HepG2 (cell line): ENCODE measurements around the gene TOB2. TPM values are rescaled to one million over a fixed set of nuclear protein-coding genes. Genes with fewer than 3 reads are reported as not detected.

Experiments
- AKAP8 ChIP-seq: sonication (generic); formaldehyde crosslinking; IDR thresholded peaks from 2 replicates; pipeline ENCODE4 v1.5.1; 2020; ENCODE audit warnings: mild to moderate bottlenecking, missing genetic modification reagents
- CCAR2 ChIP-seq: fragments of 200-400 bp; formaldehyde crosslinking; optimal IDR thresholded peaks from 2 replicates; pipeline ENCODE3; 2018; ENCODE audit warnings: low read depth, mild to moderate bottlenecking, low read length, moderate library complexity
- CCDC6 ChIP-seq: sonication (generic); formaldehyde crosslinking; IDR thresholded peaks from 2 replicates; pipeline ENCODE4 v1.8.1; 2022; ENCODE audit warnings: mild to moderate bottlenecking, missing genetic modification reagents, moderate library complexity
- CHD2 ChIP-seq: IDR thresholded peaks from 2 replicates; pipeline ENCODE4 v1.6.1; 2011; ENCODE audit warnings: low read depth, low read length, improper control_type of control experiment
- GPN1 ChIP-seq: sonication (generic); formaldehyde crosslinking; IDR thresholded peaks from 2 replicates; pipeline ENCODE4 v1.5.1; 2020; ENCODE audit warnings: missing genetic modification reagents, borderline replicate concordance
- HDAC1 ChIP-seq: sonication (generic); formaldehyde crosslinking; IDR thresholded peaks from 2 replicates; pipeline ENCODE4 v1.5.1; 2020; ENCODE audit warnings: mild to moderate bottlenecking, missing genetic modification reagents
- KLF9 ChIP-seq: IDR thresholded peaks from 2 replicates; pipeline ENCODE4 v1.6.1; 2016; ENCODE audit warnings: low read depth
- MIER3 ChIP-seq: IDR thresholded peaks from 2 replicates; pipeline ENCODE4 v1.6.1; 2016; ENCODE audit warnings: missing compliant biosample characterization, borderline replicate concordance
- MTF2 ChIP-seq: sonication (generic); formaldehyde crosslinking; IDR thresholded peaks from 2 replicates; pipeline ENCODE4 v1.5.0; 2020; ENCODE audit warnings: missing genetic modification reagents, borderline replicate concordance
- NAIF1 ChIP-seq: sonication (generic); formaldehyde crosslinking; IDR thresholded peaks from 2 replicates; pipeline ENCODE4 v1.5.0; 2020; ENCODE audit warnings: mild to moderate bottlenecking, missing genetic modification reagents, borderline replicate concordance
- NFIB ChIP-seq: sonication (generic); formaldehyde crosslinking; IDR thresholded peaks from 2 replicates; pipeline ENCODE4 v1.9.0; 2021; ENCODE audit warnings: missing genetic modification reagents, mild to moderate bottlenecking, borderline replicate concordance
- NONO ChIP-seq, 2 experiments: fragments of 450-650 bp in 1 of 2; sonication (generic) in 1 of 2; formaldehyde crosslinking in 1 of 2; IDR thresholded peaks in 1 of 2; conservative IDR thresholded peaks in 1 of 2; 2 replicates each; pipeline versions ENCODE4 v1.6.1 to v1.8.0; 2017 to 2022; ENCODE audit warnings: mild to moderate bottlenecking in 1 of 2, missing genetic modification reagents in 1 of 2, moderate library complexity in 1 of 2
- PTBP1 ChIP-seq: fragments of 200-400 bp; formaldehyde crosslinking; IDR thresholded peaks from 2 replicates; pipeline ENCODE4 v1.6.1; 2018; ENCODE audit warnings: low read length, low read depth; ENCODE audit not compliant: poor library complexity, severe bottlenecking
- SMAD3 ChIP-seq: sonication (generic); formaldehyde crosslinking; IDR thresholded peaks from 2 replicates; pipeline ENCODE4 v1.4.0; 2020; ENCODE audit warnings: missing genetic modification reagents
- SNAPC2 ChIP-seq: sonication (generic); formaldehyde crosslinking; IDR thresholded peaks from 2 replicates; pipeline ENCODE4 v1.8.1; 2022; ENCODE audit warnings: mild to moderate bottlenecking, missing genetic modification reagents
- SP1 ChIP-seq, 2 experiments: fragments of 450-650 bp in 1 of 2; sonication (generic) in 1 of 2; formaldehyde crosslinking in 1 of 2; IDR thresholded peaks; 2 replicates each; pipeline versions ENCODE4 v1.4.0 to v1.6.1; 2016 to 2020; ENCODE audit warnings: missing genetic modification reagents in 1 of 2
- SRSF1 ChIP-seq: fragments of 200-400 bp; formaldehyde crosslinking; optimal IDR thresholded peaks from 2 replicates; pipeline ENCODE3; 2017; ENCODE audit warnings: mild to moderate bottlenecking, low read depth, low read length, moderate library complexity
- SYNCRIP ChIP-seq: fragments of 200-400 bp; formaldehyde crosslinking; IDR thresholded peaks from 2 replicates; pipeline ENCODE4 v1.6.1; 2018; ENCODE audit warnings: mild to moderate bottlenecking, low read depth, low read length; ENCODE audit not compliant: insufficient read depth
- TSC22D2 ChIP-seq: sonication (generic); formaldehyde crosslinking; IDR thresholded peaks from 2 replicates; pipeline ENCODE4 v1.5.1; 2020; ENCODE audit warnings: missing genetic modification reagents, mild to moderate bottlenecking, borderline replicate concordance
- ZBTB21 ChIP-seq: sonication (generic); formaldehyde crosslinking; IDR thresholded peaks from 2 replicates; pipeline ENCODE4 v1.4.0; 2020; ENCODE audit warnings: missing genetic modification reagents
- ZNF230 ChIP-seq: sonication (generic); formaldehyde crosslinking; IDR thresholded peaks from 2 replicates; pipeline ENCODE4 v1.4.0; 2020; ENCODE audit warnings: mild to moderate bottlenecking, missing genetic modification reagents
- ZNF337 ChIP-seq: sonication (generic); formaldehyde crosslinking; IDR thresholded peaks from 2 replicates; pipeline ENCODE4 v1.5.1; 2020; ENCODE audit warnings: missing genetic modification reagents, low read depth, mild to moderate bottlenecking, borderline replicate concordance
- ZNF616 ChIP-seq: sonication (generic); formaldehyde crosslinking; IDR thresholded peaks from 2 replicates; pipeline ENCODE4 v1.5.0; 2020; ENCODE audit warnings: low read depth, mild to moderate bottlenecking, missing genetic modification reagents
- polyA plus RNA-seq, 8 experiments: library from polyadenylated mRNA; depleted of rRNA in 3 of 8; stranded (reverse) in 7 of 8; unstranded in 1 of 8; fragments of >200 nt; fragmentation: Illumina TruSeq in 4 of 8; extraction: Trizol in 4 of 8; gene quantifications; 2 replicates each; pipeline versions ENCODE4 v1.2.1 to v1.2.3, GENCODE V29; 2011 to 2016; ENCODE audit warnings: low read depth in 4 of 8, missing spikeins in 1 of 8, mixed read lengths in 1 of 8; ENCODE audit not compliant: insufficient read depth in 1 of 8
- total RNA-seq, 5 experiments: library from RNA; depleted of rRNA; stranded (reverse); fragments of >200 nt; fragmentation: Illumina TruSeq; extraction: Trizol; gene quantifications; 2 replicates each; pipeline ENCODE4 v1.2.3, GENCODE V29; 2016; ENCODE audit warnings: low read depth in 1 of 5
- TF ChIP-seq, protein P1 (sequence below): sonication (generic); formaldehyde crosslinking; IDR thresholded peaks from 2 replicates; pipeline ENCODE4 v1.8.0; 2022; ENCODE audit warnings: mild to moderate bottlenecking, missing genetic modification reagents, moderate library complexity
- TF ChIP-seq, protein P2 (sequence below): IDR thresholded peaks from 2 replicates; pipeline ENCODE4 v1.6.1; 2016; ENCODE audit warnings: mild to moderate bottlenecking, missing biosample characterization, missing genetic modification reagents
- TF ChIP-seq, protein P3 (sequence below): sonication (generic); formaldehyde crosslinking; IDR thresholded peaks from 2 replicates; pipeline ENCODE4 v1.5.0; 2020; ENCODE audit warnings: missing genetic modification reagents
- TF ChIP-seq, protein P4 (sequence below): sonication (generic); formaldehyde crosslinking; IDR thresholded peaks from 2 replicates; pipeline ENCODE4 v1.5.1; 2020; ENCODE audit warnings: missing genetic modification reagents, mild to moderate bottlenecking, borderline replicate concordance
- TF ChIP-seq, protein P5 (sequence below): IDR thresholded peaks from 2 replicates; pipeline ENCODE4 v1.6.1; 2016; ENCODE audit warnings: low read depth, borderline replicate concordance

The TOB2 gene
- total and polyA plus RNA-seq, 2 of the 13 experiments (the other 11 are each of a cell fraction or from before 2014, with no cell fraction given): 12.2 to 13.7 TPM

DNA sequence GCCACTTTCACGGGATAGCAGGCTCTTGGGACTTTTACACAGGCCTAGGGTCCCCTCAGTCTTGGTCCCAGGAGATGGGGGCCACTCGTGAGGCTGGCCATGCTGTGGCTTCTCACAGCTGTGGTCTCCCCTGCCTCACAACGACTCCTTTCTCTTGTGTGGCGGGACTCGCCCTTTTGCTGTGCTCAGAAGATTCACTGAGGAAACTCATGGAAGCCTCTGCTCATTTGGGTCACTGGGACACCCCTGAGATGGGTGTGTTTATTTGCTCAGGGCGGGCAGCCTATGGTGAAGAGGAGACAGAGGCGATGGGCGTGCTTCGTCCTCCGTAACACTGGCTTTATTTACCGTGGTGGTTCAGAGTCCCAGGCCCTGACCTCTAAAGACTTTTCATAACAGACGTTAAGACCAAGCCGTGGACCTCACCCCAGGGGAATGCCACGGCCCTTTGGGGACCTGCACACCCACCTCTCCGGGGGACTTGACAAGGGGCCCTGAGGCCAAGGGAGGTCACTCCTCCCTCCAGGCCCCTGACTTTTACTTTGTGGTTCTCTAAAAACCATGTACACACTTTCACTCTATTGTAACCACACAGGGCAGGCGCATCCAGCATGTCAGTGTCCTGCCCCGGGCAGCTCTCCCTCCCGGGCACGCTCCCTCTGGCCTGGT lies 49.3 kb downstream of the TOB2 start (continued):
- TF ChIP-seq, protein P1, sequence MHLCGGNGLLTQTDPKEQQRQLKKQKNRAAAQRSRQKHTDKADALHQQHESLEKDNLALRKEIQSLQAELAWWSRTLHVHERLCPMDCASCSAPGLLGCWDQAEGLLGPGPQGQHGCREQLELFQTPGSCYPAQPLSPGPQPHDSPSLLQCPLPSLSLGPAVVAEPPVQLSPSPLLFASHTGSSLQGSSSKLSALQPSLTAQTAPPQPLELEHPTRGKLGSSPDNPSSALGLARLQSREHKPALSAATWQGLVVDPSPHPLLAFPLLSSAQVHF (CRISPR knock-in tag): no peak
- TF ChIP-seq CHD2 (no peak), GPN1 (CRISPR knock-in tag) (no peak), NFIB (CRISPR knock-in tag) (no peak), ZNF230 (0 out of 2 replicates have a peak, but pooled peaks have one; percentile 68), HDAC1 (CRISPR knock-in tag) (no peak; the same call in none of the 2 replicates), CCDC6 (CRISPR knock-in tag) (peak; percentile 78; the same call in 1 of the 2 replicates), ZNF337 (0 out of 2 replicates have a peak, but pooled peaks have one; percentile 34), SNAPC2 (CRISPR knock-in tag) (no peak), ZNF616 (no peak), SRSF1 (no peak), CCAR2 (no peak), SP1 (IDR thresholded peaks at IDR 0.05) (no peak), SP1 (CRISPR knock-in tag; IDR thresholded peaks at IDR 0.05) (peak; percentile 60; the same call in 1 of the 2 replicates), MIER3 (CRISPR knock-in tag) (peak; percentile 53; the same call in 1 of the 2 replicates), NAIF1 (CRISPR knock-in tag) (no peak), ZBTB21 (CRISPR knock-in tag) (no peak), PTBP1 (no peak), AKAP8 (CRISPR knock-in tag) (peak; percentile 28; the same call in 1 of the 2 replicates), MTF2 (CRISPR knock-in tag) (no peak), KLF9 (no peak), SYNCRIP (no peak), TSC22D2 (no peak), NONO (IDR thresholded peaks at IDR 0.05) (no peak), NONO (CRISPR knock-in tag; conservative IDR thresholded peaks at IDR 0.05) (no peak), SMAD3 (CRISPR knock-in tag) (no peak; the same call in 1 of the 2 replicates)
- TF ChIP-seq, protein P2, sequence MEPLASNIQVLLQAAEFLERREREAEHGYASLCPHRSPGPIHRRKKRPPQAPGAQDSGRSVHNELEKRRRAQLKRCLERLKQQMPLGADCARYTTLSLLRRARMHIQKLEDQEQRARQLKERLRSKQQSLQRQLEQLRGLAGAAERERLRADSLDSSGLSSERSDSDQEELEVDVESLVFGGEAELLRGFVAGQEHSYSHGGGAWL: no peak
- TF ChIP-seq, protein P3, sequence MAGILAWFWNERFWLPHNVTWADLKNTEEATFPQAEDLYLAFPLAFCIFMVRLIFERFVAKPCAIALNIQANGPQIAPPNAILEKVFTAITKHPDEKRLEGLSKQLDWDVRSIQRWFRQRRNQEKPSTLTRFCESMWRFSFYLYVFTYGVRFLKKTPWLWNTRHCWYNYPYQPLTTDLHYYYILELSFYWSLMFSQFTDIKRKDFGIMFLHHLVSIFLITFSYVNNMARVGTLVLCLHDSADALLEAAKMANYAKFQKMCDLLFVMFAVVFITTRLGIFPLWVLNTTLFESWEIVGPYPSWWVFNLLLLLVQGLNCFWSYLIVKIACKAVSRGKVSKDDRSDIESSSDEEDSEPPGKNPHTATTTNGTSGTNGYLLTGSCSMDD: no peak
- TF ChIP-seq, protein P4, sequence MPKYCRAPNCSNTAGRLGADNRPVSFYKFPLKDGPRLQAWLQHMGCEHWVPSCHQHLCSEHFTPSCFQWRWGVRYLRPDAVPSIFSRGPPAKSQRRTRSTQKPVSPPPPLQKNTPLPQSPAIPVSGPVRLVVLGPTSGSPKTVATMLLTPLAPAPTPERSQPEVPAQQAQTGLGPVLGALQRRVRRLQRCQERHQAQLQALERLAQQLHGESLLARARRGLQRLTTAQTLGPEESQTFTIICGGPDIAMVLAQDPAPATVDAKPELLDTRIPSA (CRISPR knock-in tag): no peak
- TF ChIP-seq, protein P5, sequence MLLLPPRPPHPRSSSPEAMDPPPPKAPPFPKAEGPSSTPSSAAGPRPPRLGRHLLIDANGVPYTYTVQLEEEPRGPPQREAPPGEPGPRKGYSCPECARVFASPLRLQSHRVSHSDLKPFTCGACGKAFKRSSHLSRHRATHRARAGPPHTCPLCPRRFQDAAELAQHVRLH (CRISPR knock-in tag): peak; percentile 58; the same call in 1 of the 2 replicates
